Activated CD8-positive, alpha-beta memory T cell treated with anti-CD3 and anti-CD28 coated beads for 4 hours (primary cell): ENCODE data around the gene DEF6.
A peak's percentile ranks its signal among the peaks of the same experiment; 100 is the strongest.
"Not testable (repeated sequence)": the region's sequence is repeated elsewhere in the genome, so short reads cannot be mapped to it uniquely, and the experiment has no call there.

Source experiments
- DNase-seq, 2 donors: peaks; one replicate each; pipeline ENCODE4 v3.0.0-alpha.2; 2020; ENCODE audit warnings: low read depth in 2 of 2

DEF6 gene

DNA sequence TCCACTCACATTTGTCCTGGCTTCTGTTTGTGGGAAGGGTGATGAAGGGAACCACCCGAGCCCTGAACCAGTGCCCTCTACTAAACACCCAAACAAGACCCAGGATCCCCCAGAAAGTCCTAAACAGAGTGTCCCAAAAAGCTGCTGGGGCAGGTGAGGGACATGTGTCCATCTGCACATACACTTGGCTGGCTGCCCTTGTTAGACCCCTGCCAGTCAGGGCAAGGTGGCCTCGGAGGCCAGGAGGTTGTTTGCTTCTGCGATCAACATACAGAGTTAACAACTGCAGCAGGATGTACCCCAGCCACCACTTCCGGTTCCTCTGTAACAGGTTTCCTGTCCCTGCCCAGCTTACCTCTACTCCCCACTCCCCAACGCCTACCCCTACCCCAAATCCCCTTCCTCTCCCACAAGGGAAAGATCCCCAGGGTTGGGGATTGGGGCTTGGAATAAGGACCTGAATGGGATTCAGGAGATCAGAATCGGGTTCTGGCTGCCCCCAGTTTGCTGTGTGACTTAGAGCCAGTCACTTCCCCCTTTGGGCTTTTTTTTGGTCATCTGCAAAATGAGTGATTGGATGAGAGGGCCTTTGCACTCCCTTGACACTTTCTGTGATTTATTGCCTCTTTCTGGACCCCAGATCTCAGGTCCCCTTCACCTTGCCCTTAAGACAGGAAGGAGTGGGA, 13.9 kb downstream of the DEF6 start:
- no peak for DNase-seq

DNA sequence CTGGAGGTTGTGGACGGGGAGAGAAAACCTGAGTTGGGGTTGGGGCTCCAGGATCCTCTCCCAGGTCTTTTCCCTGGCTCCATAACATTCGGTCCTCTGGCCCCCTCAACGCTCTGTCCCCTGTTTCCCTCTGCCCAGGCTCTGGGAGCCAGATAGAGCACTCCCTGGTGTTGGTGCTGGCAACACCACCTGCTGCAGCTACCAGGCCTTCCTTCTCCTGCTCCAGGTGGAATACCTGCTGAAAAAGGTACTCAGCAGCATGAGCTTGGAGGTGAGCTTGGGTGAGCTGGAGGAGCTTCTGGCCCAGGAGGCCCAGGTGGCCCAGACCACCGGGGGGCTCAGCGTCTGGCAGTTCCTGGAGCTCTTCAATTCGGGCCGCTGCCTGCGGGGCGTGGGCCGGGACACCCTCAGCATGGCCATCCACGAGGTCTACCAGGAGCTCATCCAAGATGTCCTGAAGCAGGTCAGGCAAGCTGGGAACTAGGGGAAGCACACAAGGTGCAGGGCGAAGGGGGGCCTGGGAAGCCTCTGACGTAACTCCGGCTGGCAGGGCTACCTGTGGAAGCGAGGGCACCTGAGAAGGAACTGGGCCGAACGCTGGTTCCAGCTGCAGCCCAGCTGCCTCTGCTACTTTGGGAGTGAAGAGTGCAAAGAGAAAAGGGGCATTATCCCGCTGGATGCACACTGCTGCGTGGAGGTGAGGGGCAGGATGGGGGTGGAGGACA, 14.6 kb downstream of the DEF6 start:
- no peak for DNase-seq

DNA sequence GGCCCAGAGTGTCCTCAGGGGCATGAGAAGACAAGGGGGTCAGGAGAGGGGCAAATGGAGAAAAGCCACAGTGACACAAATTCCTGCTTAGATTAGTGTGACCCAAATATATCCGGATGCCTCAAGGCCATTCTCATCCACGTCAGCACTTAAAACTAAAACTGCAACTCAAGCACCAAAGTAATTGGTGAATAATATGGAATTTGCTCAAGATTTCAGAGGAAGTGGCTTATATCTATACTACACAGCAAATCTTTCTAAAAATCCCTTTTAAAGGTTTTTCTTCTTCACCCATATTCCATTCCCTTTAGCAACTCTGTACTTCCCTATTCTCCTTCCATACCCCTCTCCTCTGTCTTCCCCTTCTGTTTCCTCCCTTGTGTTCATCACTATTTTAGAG, 15.2 kb downstream of the DEF6 start:
- DNase-seq, result no peak

DNA sequence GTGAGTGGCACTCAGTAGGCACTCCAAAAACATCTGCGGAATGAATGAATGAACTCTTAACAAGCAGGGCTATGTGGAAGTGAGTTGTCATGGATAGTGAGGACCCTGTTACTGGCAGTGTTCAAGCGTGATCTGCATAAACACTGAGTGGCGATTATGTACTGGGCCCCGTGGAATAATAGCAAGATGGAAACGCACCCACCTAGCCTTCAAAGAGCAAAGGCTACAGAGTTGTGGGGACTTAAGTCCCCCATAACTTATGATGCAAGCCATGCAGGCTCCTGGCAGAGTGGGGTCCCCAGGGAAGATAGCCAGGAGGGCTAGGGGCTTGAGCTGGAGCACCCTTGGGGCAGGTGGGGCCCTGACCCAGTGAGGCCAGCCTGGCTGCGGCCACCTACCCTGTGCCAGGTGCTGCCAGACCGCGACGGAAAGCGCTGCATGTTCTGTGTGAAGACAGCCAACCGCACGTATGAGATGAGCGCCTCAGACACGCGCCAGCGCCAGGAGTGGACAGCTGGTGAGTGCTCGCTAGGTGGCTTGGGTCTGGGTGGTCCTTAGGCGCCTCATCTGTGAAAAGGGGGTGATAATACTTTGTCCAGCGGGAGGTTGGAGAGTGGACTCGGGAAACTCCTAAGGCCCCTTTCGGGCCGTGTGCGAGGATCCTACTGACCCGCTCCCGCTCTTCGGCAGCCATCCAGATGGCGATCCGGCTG, 20.0 kb downstream of the DEF6 start:
- DNase-seq, result no peak

DNA sequence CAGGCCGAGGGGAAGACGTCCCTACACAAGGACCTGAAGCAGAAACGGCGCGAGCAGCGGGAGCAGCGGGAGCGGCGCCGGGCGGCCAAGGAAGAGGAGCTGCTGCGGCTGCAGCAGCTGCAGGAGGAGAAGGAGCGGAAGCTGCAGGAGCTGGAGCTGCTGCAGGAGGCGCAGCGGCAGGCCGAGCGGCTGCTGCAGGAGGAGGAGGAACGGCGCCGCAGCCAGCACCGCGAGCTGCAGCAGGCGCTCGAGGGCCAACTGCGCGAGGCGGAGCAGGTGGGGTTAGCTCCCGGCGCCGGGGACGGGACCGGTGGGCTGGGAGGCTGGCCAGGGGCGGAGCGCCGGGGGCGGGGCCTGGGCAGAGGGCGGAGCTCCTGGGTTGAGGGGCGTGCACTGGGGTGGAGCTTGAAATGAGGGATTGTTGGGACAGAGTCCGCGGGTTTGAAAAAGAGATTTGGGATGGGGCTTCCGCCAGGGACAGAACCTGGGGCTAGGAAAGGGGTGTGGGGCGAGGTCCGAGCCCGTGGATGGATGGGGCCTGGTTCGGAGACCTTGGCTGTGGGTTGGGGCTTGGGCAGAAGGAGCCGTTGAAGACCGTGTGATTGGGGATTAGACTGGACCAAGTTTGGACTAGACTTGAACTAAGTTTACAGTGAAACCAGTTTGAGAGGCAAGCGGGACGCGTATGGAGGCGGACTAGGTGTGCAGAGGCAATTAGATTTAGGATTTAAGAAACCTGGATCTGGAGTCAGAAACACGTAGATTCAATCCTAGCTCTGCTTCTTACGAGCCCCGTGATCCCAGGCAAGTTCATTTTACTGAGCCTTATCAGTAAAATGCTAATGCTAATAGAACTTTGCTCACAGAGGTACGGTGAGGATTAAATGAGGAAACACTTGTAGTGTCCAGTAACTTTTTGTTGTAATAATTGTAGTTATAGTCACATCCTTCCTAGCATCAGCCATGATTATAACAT, 20.9 kb downstream of the DEF6 start:
- no peak for DNase-seq

DNA sequence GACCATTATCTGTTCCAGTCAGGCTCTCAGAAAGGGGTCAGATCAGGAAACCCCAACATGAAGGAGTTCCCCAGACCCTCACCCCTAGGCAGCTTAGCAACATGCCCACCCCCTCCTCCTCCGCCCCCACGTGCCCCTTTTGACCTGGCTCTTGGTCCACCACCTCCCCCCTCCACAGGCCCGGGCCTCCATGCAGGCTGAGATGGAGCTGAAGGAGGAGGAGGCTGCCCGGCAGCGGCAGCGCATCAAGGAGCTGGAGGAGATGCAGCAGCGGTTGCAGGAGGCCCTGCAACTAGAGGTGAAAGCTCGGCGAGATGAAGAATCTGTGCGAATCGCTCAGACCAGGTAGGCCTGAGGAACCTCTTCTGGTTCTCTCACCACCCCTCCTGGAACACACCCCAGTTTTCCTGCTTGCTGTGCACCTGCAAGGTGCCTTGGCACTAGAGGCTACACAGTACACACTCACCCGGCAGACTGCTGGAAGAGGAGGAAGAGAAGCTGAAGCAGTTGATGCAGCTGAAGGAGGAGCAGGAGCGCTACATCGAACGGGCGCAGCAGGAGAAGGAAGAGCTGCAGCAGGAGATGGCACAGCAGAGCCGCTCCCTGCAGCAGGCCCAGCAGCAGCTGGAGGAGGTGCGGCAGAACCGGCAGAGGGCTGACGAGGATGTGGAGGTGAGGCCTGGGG, 21.9 kb downstream of the DEF6 start:
- DNase-seq, result no peak

DNA sequence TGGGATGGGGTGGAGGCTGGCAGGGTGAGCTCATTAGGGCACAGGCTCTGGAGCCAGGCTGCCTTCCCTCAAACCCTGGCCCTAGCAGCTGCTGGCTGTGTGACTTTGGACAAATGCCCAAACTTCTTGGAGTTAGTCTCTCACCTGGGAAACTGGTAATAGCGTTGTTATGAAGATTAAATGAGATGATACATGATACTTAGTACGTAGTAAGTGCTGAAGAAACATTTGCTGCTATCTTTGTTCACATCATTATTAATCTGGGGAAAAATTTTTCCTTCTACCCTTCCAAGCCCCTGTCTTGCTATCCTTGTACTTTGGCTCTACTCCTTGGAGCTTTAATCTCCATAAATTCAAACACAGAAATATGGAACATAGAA, 22.4 kb downstream of the DEF6 start:
- no peak for DNase-seq

DNA sequence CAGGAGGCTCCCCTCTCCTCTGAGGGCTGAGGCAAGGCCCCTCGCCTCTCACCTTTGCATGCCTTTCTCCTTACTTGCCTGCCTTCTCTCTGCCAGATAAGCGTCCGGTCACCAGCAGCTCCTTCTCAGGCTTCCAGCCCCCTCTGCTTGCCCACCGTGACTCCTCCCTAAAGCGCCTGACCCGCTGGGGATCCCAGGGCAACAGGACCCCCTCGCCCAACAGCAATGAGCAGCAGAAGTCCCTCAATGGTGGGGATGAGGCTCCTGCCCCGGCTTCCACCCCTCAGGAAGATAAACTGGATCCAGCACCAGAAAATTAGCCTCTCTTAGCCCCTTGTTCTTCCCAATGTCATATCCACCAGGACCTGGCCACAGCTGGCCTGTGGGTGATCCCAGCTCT, 23.5 kb downstream of the DEF6 start:
- DNase-seq, result no peak

DNA sequence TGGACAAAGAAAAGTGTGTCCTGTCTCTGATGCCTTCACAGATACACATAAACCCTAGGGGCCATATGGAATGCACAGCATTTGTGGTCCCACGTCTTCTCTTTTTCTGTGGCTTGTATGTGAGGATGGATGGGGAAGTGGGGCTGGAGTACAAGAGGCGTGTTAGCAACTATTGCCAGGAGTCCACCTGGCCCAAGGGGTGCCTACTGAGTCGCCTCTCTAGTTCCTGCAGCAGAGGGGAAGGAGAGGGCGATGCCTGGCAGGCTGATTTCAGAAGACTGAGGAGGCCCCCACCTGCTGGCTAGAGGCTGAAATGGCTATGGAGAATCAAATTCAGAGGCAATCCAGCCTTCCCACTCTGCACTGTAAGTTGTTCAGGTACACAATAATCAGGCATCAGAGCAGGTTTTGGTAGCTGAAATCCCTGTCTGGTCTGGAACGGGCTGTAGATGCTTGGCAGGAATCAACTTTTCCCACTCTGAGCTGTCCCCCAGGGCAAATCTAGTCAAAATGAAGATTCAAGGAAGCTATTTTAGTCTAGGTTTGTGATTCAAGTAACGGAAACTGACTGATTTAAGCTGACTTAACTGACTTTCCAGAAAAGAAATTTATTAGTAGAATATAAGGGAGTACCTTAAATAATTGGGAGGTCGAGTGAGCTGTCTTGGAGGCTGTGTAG, 29.9 kb downstream of the DEF6 start:
- DNase-seq, result peak; percentile 53 to 60

DNA sequence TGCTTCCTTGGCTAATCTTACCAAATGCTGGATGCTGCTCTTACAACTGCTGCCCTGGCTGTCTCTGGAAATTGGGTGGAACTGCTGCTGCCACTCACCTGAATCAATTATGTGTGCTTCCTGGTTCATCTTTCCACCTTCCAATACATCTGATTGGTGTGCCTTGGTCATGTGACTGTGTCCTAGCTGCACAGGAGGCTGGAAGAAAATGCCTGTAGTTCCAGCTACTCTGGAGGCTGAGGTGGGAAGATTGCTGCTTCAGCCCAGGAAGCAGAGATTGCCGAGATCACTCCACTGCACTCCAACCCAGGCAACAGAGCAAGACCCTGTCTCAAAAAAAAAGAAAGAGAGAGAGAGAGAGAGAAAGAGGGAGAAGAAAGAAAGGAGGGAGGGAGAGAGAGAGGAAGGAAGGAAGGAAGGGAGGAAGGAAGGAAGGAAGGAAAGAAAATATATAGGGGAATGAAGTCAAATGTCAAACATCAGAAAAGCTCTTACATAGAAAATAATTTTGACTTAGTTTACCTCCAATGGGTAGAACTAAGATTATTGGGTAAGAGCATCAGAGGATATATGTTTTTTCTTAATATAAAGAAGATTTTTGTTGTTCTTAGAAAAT, 30.6 kb downstream of the DEF6 start:
- DNase-seq, result no peak

DNA sequence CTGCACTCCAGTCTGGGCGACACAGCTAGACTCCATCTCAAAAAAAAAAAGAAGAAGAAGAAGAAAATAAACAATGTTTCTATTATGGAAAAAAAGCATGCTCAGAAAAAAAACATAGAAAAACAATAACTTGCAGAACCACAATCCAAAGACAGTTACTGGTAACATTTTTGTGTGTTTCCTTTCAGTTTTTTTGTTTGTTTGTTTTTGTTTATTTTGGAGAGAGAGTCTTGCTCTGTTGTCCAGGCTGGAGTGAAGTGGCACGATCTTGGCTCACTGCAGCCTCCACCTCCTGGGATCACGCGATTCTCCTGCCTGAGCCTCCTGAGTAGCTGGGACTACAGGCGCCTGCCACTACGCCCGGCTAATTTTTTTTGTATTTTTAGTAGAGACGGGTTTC, 31.3 kb downstream of the DEF6 start:
- DNase-seq, result not testable (repeated sequence)

DNA sequence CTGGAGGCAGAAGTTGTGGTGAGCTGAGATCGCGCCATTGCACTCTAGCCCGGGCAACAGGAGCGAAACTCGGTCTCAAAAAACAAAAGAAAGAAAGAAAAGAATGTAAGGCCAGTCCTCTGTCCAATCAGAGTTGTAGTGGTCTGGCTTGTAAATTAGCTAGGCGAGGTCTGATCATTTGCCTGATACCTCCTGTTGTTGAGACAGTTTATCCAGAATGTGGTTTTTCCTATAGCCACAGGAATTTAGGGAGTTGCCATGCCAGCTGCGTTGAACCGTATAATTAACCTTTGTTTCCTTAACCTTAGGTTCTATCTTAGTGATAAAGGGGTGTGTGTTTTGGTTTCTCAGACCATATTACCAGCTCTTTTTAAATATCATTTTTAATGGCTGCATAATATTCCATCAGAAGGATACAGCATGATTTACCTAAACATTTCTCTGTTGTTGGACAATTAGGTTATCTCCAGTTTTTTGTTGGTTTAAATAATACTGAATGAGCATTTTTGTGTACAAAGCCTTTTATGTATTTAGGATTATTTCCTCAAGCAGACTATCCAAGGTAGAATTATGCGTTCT, 33.0 kb downstream of the DEF6 start:
- DNase-seq, result no peak

DNA sequence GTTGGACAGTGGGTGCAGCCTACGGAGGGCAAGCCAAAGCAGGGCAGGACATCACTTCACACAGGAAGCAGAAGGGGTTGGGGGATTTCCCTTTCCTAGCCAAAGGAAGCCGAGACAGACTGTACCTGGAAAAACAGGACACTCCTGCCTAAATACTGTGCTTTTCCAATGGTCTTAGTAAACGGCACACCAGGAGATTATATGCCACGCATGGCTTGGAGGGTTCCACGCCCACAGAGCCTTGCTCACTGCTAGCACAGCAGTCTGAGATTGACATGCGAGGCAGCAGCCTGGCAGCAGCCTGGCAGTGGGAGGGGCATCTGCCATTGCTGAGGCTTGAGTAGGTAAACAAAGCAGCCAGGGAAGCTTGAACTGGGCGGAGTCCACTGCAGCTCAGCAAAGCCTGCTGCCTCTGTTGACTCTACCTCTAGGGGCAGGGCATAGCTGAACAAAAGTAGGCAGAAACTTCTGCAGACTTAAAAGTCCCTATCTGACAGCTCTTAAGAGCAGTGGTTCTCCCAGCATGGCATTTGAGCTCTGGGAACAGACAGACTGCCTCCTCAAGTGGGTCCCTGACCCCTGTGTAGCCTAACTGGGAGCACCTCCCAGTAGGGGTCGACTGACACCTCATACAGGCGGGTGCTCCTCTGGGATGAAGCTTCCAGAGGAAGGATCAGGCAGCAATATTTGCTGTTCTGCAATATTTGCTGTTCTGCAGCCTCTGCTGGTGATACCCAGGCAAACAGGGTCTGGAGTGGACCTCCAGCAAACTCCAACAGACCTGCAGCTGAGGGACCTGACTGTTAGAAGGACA, 34.7 kb downstream of the DEF6 start:
- DNase-seq, result peak in 1 of 2 donors; percentile 44

DNA sequence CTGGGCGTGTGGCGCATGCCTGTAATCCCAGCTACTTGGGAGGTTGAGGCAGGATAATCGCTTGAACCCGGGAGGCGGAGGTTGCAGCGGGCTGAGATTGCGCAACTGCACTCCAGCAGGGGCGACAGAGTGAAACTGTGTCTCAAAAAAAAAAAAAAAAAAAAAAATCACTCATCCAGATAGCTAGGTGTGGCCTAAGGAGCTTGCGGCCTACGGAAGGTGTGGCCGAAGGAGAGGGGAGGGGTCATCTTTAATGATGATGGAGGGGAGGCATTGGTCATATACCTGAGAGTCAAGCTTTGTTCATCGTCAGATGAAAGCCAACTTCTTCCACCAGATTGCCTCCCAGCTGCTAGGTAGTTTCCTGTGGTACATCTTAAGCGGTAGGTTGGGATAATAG, 43.9 kb downstream of the DEF6 start:
- no peak for DNase-seq

DNA sequence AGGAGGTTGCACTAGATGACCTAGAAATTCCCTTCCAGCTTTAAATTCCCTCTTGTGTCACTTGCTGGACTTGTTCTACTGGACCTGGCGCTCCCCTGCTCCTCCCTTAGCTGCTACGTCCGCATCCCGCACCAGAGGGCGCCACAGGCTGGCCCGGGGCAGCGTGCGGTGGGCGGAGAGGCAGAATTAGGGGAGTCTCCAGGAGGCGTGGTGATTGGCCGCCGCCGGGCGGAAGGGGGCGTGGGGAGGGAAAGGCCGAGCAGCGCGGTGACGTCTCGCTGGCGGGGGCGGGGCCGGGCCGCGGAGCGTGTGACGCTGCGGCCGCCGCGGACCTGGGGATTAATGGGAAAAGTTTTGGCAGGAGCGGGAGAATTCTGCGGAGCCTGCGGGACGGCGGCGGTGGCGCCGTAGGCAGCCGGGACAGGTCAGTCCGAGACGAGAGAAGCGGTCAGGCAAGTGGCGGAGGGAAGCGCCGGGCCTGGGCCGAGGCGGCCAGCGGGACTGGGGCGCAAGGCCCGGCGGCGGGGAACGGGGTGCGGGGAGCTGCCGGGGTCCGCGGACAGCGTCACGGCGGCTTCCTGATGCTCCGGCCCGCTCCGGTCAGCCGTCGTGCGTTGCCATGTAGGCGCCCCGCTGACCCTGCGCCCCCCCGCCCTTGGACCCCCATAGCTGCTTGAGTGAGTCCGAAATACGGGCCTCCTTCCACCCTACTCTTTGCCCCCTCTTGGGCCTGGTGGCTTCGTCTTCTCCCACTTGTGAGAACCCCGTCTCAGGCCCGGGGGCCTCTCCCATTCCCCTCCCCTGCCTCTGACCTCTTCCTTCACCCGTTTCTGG, 44.9 kb downstream of the DEF6 start, which contains the start of gene PPARD:
Gene PPARD (plus strand): TSS at position 301 of the 834 bp plus-strand sequence. CDS start 68,530 bp downstream, outside the sequence.
- peak; percentile 94 for DNase-seq

DNA sequence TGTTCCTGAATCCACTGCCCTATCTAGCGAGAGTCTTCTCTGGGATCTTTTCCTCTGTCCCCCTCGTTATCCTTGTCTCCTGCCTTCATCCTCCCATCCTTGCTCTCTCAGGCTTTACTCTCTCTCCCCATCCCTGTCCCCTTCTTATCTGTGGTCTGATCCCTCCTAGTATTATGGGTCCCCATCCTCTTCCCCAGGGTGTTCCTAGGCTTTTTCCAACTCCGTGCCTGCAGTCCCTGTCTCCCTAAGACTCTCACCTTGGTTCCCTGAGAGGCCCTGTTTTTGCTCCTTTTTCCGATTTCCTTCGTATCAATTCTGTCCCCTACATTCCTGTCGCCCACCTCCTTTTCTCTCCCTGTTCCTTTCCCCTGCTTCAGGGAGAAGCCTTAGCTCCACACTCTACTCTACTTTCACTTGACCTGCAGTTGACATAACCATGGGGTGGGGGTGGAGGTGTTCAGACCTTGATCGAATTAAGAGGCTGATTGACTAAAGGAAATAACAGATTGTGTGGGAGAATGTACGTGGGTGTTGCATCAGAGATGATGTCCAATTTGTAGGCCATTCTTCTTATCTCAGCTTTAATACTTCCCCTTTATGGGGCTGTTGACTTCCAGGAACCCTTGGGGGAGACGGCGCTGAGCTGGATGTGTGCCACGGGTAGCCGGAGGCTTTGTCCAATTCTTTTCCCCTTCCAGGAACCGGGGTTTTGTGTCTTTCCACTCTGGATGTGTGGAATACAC, 45.6 kb downstream of the DEF6 start:
- DNase-seq, result no peak
